ENCODE results near the gene CARMIL1. TPM values are rescaled to one million over a fixed set of nuclear protein-coding genes. Genes with fewer than 3 reads are reported as not detected.

CARMIL1 gene
- total RNA-seq, 4 donors from 2014 or later = 13.6 to 33.2 (median 22.2) TPM

DNA sequence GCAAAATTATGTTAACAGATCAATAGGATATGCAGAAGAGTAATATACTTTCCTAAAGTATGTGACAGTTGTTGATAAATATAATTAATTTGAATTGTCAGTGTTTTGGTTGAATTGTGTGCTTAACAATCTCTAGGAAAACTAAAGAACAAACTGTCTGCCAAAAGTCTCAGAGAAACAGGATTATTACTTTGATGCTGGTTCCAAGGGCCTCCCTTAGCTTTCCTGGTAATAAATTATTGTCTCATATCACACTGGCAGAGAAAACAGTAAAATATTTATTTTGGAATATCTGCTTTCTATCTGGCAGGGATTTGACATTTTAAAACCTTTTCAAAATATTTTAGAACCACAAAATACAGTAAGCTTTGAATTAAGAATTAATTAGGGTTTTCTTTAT is 40.1 kb upstream of the CARMIL1 start:
- Histone ChIP-seq H3K36me3 (no peaks in the 10 kb centered on the region), H3K4me3 (no peak overlapping the region), H3K27me3 (no peaks in the 10 kb centered on the region), H3K27ac (no peak overlapping the region), H3K4me1 (no peaks in the 10 kb centered on the region), H3K9me3 (no peaks in the 10 kb centered on the region)
- TF ChIP-seq EP300 (IDR thresholded peaks at IDR 0.05) = no peak
- no peak for DNase-seq (ENCODE audit: low spot score in 2 of 2)

DNA sequence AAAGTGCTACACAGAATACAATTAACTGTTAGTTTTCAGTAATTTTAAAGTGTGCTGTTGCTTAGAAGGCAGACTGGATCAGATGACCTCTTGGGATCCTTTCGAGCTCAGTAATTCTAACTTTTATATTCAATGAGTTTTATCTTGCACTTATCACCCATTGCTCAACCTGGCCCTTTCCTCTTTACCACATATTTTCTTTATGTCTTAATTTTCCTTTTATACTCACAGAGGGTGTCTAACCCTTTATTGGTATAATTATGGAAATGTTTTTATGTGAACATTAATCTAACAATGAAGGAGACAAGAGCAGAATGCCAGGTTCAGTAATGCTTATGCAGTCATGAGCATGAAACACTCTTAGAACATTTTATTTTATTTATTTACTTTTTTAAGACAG is 39.7 kb upstream of the CARMIL1 start:
- TF ChIP-seq POLR2A (IDR thresholded peaks at IDR 0.05) = no peak
- TF ChIP-seq, protein P1, sequence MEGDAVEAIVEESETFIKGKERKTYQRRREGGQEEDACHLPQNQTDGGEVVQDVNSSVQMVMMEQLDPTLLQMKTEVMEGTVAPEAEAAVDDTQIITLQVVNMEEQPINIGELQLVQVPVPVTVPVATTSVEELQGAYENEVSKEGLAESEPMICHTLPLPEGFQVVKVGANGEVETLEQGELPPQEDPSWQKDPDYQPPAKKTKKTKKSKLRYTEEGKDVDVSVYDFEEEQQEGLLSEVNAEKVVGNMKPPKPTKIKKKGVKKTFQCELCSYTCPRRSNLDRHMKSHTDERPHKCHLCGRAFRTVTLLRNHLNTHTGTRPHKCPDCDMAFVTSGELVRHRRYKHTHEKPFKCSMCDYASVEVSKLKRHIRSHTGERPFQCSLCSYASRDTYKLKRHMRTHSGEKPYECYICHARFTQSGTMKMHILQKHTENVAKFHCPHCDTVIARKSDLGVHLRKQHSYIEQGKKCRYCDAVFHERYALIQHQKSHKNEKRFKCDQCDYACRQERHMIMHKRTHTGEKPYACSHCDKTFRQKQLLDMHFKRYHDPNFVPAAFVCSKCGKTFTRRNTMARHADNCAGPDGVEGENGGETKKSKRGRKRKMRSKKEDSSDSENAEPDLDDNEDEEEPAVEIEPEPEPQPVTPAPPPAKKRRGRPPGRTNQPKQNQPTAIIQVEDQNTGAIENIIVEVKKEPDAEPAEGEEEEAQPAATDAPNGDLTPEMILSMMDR (IDR thresholded peaks at IDR 0.05) = no peak
- TF ChIP-seq POLR2AphosphoS5 (IDR thresholded peaks at IDR 0.05) = no peak
- TF ChIP-seq EP300 (IDR thresholded peaks at IDR 0.05) = no peak
- Histone ChIP-seq H3K4me1 (no peaks in the 10 kb centered on the region), H3K4me3 (no peak overlapping the region), H3K27me3 (no peaks in the 10 kb centered on the region), H3K36me3 (no peaks in the 10 kb centered on the region), H3K9me3 (no peaks in the 10 kb centered on the region), H3K27ac (no peak overlapping the region)
- WGBS = 75% methylated on average over 1 of the region's 1 CpG
- DNase-seq (ENCODE audit: low spot score in 2 of 2) = no peak

DNA sequence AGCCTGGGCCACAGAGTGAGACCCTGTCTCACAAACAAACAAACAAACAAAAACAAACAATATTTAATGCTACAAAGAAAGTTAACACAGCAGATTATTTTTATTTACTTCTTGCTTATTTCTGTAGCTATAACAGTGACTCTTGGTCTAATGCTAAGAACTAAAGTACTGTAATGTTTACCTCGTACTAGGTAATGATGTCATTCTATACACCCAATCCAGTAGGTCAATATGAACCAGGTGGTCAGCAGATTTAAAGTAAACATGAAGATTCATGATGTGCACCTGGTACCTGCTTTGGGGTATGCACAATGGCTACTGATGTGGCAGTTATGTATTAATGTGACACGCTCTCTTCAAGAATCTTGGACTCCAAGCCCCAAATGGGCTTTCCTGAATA is 36.6 kb upstream of the CARMIL1 start:
- WGBS = 93% methylated on average over 2 of the region's 2 CpGs
- H3K27ac ChIP-seq = no peak overlapping the region
- TF ChIP-seq POLR2AphosphoS5 (IDR thresholded peaks at IDR 0.05) (no peak), POLR2A (IDR thresholded peaks at IDR 0.05) (no peak)
- TF ChIP-seq, protein P1 (IDR thresholded peaks at IDR 0.05) = no peak

DNA sequence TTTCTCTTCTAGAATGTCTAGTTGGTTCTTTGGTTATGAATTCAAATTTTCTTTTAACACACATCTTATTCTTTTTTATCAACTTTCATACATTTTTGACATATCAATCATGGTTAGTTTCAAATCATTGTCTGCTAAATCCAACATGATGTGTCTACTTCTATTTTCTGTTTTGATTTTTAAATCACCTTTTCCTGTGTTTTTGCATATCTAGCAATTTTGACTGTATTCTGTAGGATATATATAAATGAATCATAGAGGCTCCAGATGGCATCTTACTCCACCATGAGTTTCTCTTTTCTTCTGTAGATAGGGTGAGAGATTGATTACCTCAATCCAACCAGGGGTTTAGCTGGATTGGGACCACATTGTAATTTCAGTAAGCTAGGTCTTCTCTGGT is 34.3 kb upstream of the CARMIL1 start:
- H3K4me3 ChIP-seq = no peak overlapping the region
- no peak for DNase-seq (ENCODE audit: low spot score in 2 of 2)
- no peaks in the 10 kb centered on the region for H3K36me3 ChIP-seq
- TF ChIP-seq POLR2AphosphoS5 (IDR thresholded peaks at IDR 0.05) (no peak), EP300 (IDR thresholded peaks at IDR 0.05) (no peak)
- H3K9me3 ChIP-seq = no peaks in the 10 kb centered on the region
- H3K4me1 ChIP-seq = no peaks in the 10 kb centered on the region
- no peak overlapping the region for H3K27ac ChIP-seq
- no peaks in the 10 kb centered on the region for H3K27me3 ChIP-seq

More for the DNA sequence above, 36.6 kb upstream of the CARMIL1 start:
- Histone ChIP-seq H3K9me3 (no peaks in the 10 kb centered on the region), H3K4me3 (no peak overlapping the region), H3K27me3 (no peaks in the 10 kb centered on the region), H3K36me3 (no peaks in the 10 kb centered on the region), H3K4me1 (no peaks in the 10 kb centered on the region)
- no peak for DNase-seq (ENCODE audit: low spot score in 2 of 2)

DNA sequence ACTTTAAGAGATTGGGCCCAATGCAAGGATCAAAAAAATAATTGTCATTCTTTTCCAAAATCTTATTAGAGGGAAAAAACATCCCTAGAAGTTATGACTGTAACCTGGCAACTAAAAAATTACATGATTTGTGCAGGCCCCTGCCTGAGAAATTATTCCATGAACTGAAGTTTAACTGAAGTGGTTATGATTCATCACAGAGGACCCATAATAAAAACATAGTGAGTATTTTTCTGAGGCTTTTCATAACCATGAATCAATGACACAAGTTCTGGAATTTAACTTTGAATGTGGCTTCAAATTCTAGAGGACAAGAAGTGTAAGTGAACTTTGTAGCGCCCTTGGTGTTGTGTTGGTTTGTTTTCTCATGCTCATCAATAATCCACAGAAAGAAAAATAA is 31.1 kb upstream of the CARMIL1 start:
- Histone ChIP-seq H3K36me3 (no peaks in the 10 kb centered on the region), H3K4me3 (no peak overlapping the region), H3K9me3 (no peaks in the 10 kb centered on the region), H3K4me1 (no peaks in the 10 kb centered on the region), H3K27me3 (no peaks in the 10 kb centered on the region), H3K27ac (no peak overlapping the region)
- no peak for TF ChIP-seq POLR2A (IDR thresholded peaks at IDR 0.05)
- TF ChIP-seq, protein P1 (IDR thresholded peaks at IDR 0.05) = no peak
- TF ChIP-seq POLR2AphosphoS5 (IDR thresholded peaks at IDR 0.05) = no peak
- no peak for TF ChIP-seq EP300 (IDR thresholded peaks at IDR 0.05)
- WGBS = 97% methylated on average over 1 of the region's 1 CpG
- DNase-seq (ENCODE audit: low spot score in 2 of 2) = no peak

DNA sequence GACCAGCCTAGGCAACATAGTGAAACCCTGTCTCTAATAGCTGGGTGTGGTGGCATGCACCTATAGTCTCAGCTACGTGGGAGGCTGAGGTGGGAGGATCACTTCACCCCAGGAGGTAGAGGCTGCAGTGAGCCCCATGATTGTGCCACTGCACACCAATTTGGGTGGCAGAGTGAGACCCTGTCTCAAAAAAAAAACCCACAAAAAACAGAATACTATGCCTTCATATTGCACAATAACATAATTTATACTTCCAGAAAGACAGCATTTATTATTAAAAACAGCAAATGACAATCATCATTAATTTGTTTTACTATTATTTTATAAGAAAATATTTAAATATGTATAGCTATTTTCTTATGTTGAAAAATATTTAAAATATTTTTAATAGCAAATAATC is 30.0 kb upstream of the CARMIL1 start:
- DNase-seq (ENCODE audit: low spot score in 2 of 2) = no peak
- Histone ChIP-seq H3K4me1 (no peaks in the 10 kb centered on the region), H3K9me3 (no peaks in the 10 kb centered on the region), H3K4me3 (no peak overlapping the region), H3K36me3 (no peaks in the 10 kb centered on the region), H3K27ac (no peak overlapping the region), H3K27me3 (no peaks in the 10 kb centered on the region)
- TF ChIP-seq EP300 (IDR thresholded peaks at IDR 0.05) (no peak), POLR2AphosphoS5 (IDR thresholded peaks at IDR 0.05) (no peak)
- TF ChIP-seq, protein P1 (IDR thresholded peaks at IDR 0.05) = no peak
- WGBS = 78% methylated on average over 1 of the region's 1 CpG

Measured in suprapubic skin (tissue), 4 donors.